WTC11 (cell line): ENCODE measurements around the gene BLID. TPM values are rescaled to one million over a fixed set of nuclear protein-coding genes. Genes with fewer than 3 reads are reported as not detected.
A peak's percentile ranks its signal among the peaks of the same experiment; 100 is the strongest.

ENCODE experiments used
- ATAC-seq: fragments of 200-7000 bp; cut with Tn5 transposase; 2 replicates; pipeline ENCODE4 v1.10.0; 2021; ENCODE audit warnings: mild to moderate bottlenecking, moderate library complexity
- CTCF ChIA-PET: fragments of 300-600 bp; sonication (Branson Sonifier 250); formaldehyde crosslinking; loops from one replicate; lab custom pipeline; 2021; ENCODE audit warnings: antibody characterized with exemption; lab: Charles Lee
- POLR2A ChIA-PET: fragments of 350-600 bp; sonication (Branson Sonifier 250); formaldehyde crosslinking; loops from one replicate; lab custom pipeline; 2021; ENCODE audit warnings: antibody characterized with exemption; lab: Charles Lee
- DNase-seq: peaks from one replicate; pipeline ENCODE4 v3.0.0; 2021; ENCODE audit warnings: low spot score
- H3K27ac Mint-ChIP-seq: 2 replicates; pipeline ENCODE4 v1.8.0; 2021; ENCODE audit warnings: mixed read lengths
- H3K27me3 Mint-ChIP-seq: 2 replicates; pipeline ENCODE4 v1.8.0; 2021; ENCODE audit warnings: low read depth, mild to moderate bottlenecking, moderate library complexity, mixed read lengths
- H3K36me3 Mint-ChIP-seq: 2 replicates; pipeline ENCODE4 v1.8.0; 2021; ENCODE audit warnings: mixed read lengths
- H3K4me1 Mint-ChIP-seq: 2 replicates; pipeline ENCODE4 v1.8.0; 2022; ENCODE audit warnings: mixed read lengths
- H3K4me3 Mint-ChIP-seq: 2 replicates; pipeline ENCODE4 v1.8.0; 2021; ENCODE audit warnings: mild to moderate bottlenecking, moderate library complexity, mixed read lengths
- H3K9me3 Mint-ChIP-seq: 2 replicates; pipeline ENCODE4 v1.8.0; 2021; ENCODE audit warnings: mixed read lengths
- FOXJ3 ChIP-seq: sonication (generic); formaldehyde crosslinking; IDR thresholded peaks from 2 replicates; pipeline ENCODE4 v1.9.0; 2021; ENCODE audit warnings: missing genetic modification reagents, mild to moderate bottlenecking, borderline replicate concordance
- FOXK1 ChIP-seq: sonication (generic); formaldehyde crosslinking; IDR thresholded peaks from 2 replicates; pipeline ENCODE4 v1.8.0; 2022; ENCODE audit warnings: mild to moderate bottlenecking, moderate library complexity, missing genetic modification reagents
- HMGA2 ChIP-seq: fragments of 250-450 bp; sonication (Bioruptor Pico); IDR thresholded peaks from 2 replicates; pipeline ENCODE4 v1.4.0; 2021; ENCODE audit warnings: mild to moderate bottlenecking, moderate library complexity
- JUN ChIP-seq: sonication (generic); formaldehyde crosslinking; IDR thresholded peaks from 2 replicates; pipeline ENCODE4 v1.8.0; 2023; ENCODE audit warnings: mild to moderate bottlenecking, missing genetic modification reagents
- ZBTB21 ChIP-seq: sonication (generic); formaldehyde crosslinking; IDR thresholded peaks from 2 replicates; pipeline ENCODE4 v1.8.1; 2023; ENCODE audit warnings: mild to moderate bottlenecking, missing genetic modification reagents, borderline replicate concordance
- ZNF219 ChIP-seq: sonication (generic); formaldehyde crosslinking; IDR thresholded peaks from 2 replicates; pipeline ENCODE4 v1.8.0; 2023; ENCODE audit warnings: missing genetic modification reagents, mild to moderate bottlenecking, borderline replicate concordance
- ZNF317 ChIP-seq: sonication (generic); formaldehyde crosslinking; IDR thresholded peaks from 2 replicates; pipeline ENCODE4 v1.8.1; 2023; ENCODE audit warnings: low read depth, mild to moderate bottlenecking, moderate library complexity, missing genetic modification reagents, borderline replicate concordance
- total RNA-seq: library from RNA; stranded (reverse); gene quantifications from 3 replicates; pipeline ENCODE4 v1.2.3, GENCODE V29; 2021
- TF ChIP-seq, protein P1 (sequence below): fragments of 200-600 bp; IDR thresholded peaks from 2 replicates; pipeline ENCODE4 v1.8.0; 2022; ENCODE audit warnings: antibody characterized with exemption
- TF ChIP-seq, protein P2 (sequence below): sonication (generic); formaldehyde crosslinking; IDR thresholded peaks from 2 replicates; pipeline ENCODE4 v1.8.0; 2022; ENCODE audit warnings: missing genetic modification reagents
- TF ChIP-seq, protein P3 (sequence below): sonication (generic); formaldehyde crosslinking; IDR thresholded peaks from 2 replicates; pipeline ENCODE4 v1.8.1; 2023; ENCODE audit warnings: mild to moderate bottlenecking, missing genetic modification reagents, moderate library complexity
- TF ChIP-seq, protein P4 (sequence below): sonication (generic); formaldehyde crosslinking; IDR thresholded peaks from 2 replicates; pipeline ENCODE4 v1.8.1; 2023; ENCODE audit warnings: mild to moderate bottlenecking, missing genetic modification reagents, moderate library complexity
- TF ChIP-seq, protein P5 (sequence below): fragments of 250-450 bp; sonication (Bioruptor Pico); IDR thresholded peaks from 2 replicates; pipeline ENCODE4 v1.9.0; 2021; ENCODE audit warnings: mild to moderate bottlenecking, borderline replicate concordance
- TF ChIP-seq, protein P6 (sequence below): sonication (generic); formaldehyde crosslinking; IDR thresholded peaks from 2 replicates; pipeline ENCODE4 v1.8.1; 2023; ENCODE audit warnings: mild to moderate bottlenecking, missing genetic modification reagents

The BLID gene
- total RNA-seq, 1 experiment from 2014 or later = not detected

DNA sequence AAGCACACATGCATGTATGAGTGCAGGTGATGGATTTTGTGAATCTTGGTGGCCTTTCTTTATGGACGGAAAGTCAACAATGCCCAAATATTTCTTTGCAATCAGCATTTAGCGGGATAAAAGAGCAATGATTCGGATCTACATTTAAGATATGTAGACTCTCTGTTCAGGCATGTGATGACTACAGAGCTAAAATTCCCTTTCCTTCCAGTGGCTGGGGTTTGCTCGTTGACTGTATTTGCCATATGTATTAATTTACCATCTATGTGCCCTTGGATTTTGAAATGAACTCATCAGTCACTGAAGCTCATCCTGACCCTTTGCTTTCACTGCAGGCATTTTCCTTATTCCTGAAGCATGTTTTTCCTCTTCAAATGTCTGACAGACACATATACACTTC lies 13.6 kb downstream of the BLID start (continued):
- no peak for TF ChIP-seq ZBTB21 (CRISPR knock-in tag)

DNA sequence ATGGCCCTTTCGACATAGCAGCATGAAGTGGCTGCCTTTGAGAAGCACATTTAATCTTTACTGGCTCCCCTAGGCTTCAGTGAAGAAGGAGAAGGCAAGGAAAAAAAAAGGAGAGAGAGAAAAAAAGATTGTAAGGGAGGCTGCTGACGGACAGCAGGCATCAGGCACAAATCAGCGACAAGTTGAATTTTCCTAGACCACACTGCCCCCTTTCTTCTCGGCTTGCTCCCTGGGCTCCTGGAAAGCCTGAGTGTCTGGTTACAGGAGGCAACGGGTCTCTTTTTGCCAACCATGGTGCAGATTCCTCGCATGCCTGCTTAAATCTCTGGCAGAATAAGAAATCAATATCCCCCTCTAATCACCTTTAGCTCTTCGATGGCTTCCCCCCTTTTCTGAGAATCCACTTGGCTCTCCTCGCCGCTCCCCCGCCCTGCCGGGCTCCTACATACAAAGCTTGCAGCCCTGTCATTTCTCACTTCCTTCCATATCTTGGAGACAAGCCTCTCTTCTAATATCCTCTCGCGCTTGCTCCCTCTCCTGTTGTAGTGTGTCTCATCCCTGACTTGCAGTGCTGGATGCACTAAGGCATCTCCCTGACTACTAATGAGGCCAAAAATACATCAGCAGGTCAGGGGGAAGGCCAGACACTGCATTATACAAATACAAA lies 14.3 kb downstream of the BLID start:
- no peak for TF ChIP-seq ZNF317 (CRISPR knock-in tag)
- TF ChIP-seq, protein P1, sequence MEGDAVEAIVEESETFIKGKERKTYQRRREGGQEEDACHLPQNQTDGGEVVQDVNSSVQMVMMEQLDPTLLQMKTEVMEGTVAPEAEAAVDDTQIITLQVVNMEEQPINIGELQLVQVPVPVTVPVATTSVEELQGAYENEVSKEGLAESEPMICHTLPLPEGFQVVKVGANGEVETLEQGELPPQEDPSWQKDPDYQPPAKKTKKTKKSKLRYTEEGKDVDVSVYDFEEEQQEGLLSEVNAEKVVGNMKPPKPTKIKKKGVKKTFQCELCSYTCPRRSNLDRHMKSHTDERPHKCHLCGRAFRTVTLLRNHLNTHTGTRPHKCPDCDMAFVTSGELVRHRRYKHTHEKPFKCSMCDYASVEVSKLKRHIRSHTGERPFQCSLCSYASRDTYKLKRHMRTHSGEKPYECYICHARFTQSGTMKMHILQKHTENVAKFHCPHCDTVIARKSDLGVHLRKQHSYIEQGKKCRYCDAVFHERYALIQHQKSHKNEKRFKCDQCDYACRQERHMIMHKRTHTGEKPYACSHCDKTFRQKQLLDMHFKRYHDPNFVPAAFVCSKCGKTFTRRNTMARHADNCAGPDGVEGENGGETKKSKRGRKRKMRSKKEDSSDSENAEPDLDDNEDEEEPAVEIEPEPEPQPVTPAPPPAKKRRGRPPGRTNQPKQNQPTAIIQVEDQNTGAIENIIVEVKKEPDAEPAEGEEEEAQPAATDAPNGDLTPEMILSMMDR = 0 out of 2 replicates have a peak, but pooled peaks have one; percentile 23

DNA sequence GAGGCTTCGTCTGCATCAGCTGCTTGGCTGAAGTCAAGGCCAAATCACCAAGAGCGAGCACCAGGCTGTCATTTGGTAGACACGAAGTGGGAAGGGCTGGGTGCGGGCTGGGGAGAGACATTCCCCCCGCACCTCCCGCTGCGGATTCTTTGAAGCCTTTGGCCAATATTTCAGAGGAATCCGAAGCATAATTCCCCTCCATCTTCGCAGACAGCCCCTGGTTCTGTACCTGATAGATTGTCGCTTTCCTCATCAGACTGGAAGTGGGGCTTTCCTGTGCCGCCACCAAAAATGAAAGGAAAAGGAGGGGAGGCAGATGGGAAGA lies 15.3 kb downstream of the BLID start:
- H3K9me3 Mint-ChIP-seq = no peaks in the 10 kb centered on the region
- CTCF ChIA-PET = interaction anchor here (0.5 to 6.0 kb wide), 24 partner anchors 12 to 478 kb away, joined by 3 to 99 read pairs (median 4); partner anchors contain the start of gene BLID
- DNase-seq = peak; percentile 21
- H3K4me3 Mint-ChIP-seq = no peak overlapping the region
- TF ChIP-seq, protein P2, sequence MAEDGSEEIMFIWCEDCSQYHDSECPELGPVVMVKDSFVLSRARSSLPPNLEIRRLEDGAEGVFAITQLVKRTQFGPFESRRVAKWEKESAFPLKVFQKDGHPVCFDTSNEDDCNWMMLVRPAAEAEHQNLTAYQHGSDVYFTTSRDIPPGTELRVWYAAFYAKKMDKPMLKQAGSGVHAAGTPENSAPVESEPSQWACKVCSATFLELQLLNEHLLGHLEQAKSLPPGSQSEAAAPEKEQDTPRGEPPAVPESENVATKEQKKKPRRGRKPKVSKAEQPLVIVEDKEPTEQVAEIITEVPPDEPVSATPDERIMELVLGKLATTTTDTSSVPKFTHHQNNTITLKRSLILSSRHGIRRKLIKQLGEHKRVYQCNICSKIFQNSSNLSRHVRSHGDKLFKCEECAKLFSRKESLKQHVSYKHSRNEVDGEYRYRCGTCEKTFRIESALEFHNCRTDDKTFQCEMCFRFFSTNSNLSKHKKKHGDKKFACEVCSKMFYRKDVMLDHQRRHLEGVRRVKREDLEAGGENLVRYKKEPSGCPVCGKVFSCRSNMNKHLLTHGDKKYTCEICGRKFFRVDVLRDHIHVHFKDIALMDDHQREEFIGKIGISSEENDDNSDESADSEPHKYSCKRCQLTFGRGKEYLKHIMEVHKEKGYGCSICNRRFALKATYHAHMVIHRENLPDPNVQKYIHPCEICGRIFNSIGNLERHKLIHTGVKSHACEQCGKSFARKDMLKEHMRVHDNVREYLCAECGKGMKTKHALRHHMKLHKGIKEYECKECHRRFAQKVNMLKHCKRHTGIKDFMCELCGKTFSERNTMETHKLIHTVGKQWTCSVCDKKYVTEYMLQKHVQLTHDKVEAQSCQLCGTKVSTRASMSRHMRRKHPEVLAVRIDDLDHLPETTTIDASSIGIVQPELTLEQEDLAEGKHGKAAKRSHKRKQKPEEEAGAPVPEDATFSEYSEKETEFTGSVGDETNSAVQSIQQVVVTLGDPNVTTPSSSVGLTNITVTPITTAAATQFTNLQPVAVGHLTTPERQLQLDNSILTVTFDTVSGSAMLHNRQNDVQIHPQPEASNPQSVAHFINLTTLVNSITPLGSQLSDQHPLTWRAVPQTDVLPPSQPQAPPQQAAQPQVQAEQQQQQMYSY = no peak
- TF ChIP-seq FOXJ3 (CRISPR knock-in tag) (no peak), JUN (CRISPR knock-in tag) (no peak)
- TF ChIP-seq, protein P3, sequence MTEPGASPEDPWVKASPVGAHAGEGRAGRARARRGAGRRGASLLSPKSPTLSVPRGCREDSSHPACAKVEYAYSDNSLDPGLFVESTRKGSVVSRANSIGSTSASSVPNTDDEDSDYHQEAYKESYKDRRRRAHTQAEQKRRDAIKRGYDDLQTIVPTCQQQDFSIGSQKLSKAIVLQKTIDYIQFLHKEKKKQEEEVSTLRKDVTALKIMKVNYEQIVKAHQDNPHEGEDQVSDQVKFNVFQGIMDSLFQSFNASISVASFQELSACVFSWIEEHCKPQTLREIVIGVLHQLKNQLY (CRISPR knock-in tag) = no peak
- TF ChIP-seq, protein P4, sequence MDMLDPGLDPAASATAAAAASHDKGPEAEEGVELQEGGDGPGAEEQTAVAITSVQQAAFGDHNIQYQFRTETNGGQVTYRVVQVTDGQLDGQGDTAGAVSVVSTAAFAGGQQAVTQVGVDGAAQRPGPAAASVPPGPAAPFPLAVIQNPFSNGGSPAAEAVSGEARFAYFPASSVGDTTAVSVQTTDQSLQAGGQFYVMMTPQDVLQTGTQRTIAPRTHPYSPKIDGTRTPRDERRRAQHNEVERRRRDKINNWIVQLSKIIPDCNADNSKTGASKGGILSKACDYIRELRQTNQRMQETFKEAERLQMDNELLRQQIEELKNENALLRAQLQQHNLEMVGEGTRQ = no peak
- no peak overlapping the region for H3K27ac Mint-ChIP-seq
- POLR2A ChIA-PET = interaction anchor here (0.6 kb wide), 2 partner anchors 19 to 490 kb away, joined by 3 to 6 read pairs; no protein-coding TSS in a partner anchor
- H3K36me3 Mint-ChIP-seq = no peaks in the 10 kb centered on the region
- peaks cover 41% of the 10 kb centered on the region for H3K4me1 Mint-ChIP-seq
- H3K27me3 Mint-ChIP-seq = peaks cover 21% of the 10 kb centered on the region
- ATAC-seq = peak; percentile 9; the same call in 1 of the 2 replicates

More for the DNA sequence above, 14.3 kb downstream of the BLID start:
- Mint-ChIP-seq H3K4me3 (no peak overlapping the region), H3K27ac (no peak overlapping the region), H3K27me3 (peaks cover 21% of the 10 kb centered on the region), H3K9me3 (no peaks in the 10 kb centered on the region), H3K36me3 (no peaks in the 10 kb centered on the region), H3K4me1 (peaks cover 36% of the 10 kb centered on the region)
- CTCF ChIA-PET = interaction anchor here (0.6 to 6.0 kb wide), 29 partner anchors 8 to 674 kb away, joined by 3 to 99 read pairs (median 4); partner anchors contain the start of gene BLID
- POLR2A ChIA-PET = interaction anchor here (0.6 to 1.1 kb wide), 5 partner anchors 23 to 491 kb away, joined by 3 to 5 read pairs (median 3); no protein-coding TSS in a partner anchor
- peak; percentile 60 for DNase-seq
- ATAC-seq = peak; percentile 80

DNA sequence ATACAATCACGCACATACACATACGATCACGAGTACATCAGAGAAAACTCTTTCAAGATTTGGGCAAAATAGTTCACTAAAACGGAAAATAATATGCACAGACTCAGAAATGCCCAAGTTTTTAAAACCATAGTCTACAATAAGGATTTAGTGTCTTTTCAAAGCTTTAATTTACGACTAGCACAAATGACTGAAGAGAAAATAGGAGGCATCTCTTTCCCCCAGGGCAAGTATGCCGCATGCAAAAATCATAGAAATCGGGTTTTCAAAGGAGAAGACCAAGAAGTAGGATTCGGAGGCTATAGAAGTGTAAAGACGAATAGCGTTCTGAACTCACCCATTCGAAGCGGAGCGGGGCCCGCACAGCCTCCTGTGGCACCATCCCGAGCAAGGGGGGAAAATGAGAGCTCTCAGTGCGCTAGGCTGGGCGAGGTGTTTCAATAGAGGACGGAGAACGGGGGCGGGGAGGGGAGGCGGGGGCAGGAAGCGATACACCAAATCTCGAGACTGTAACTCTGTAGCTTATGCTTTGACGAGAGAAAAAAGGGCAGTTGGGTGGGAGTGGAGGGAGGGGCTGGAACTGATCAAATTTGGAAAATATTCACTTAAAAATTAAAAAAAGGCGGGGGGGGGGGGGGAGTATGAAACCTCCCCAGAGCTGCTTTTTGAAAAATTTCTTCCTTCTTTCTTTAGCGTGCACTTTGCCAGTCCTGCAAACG lies 15.8 kb downstream of the BLID start:
- peak; percentile 61 for ATAC-seq
- Mint-ChIP-seq H3K4me1 (peaks cover 40% of the 10 kb centered on the region), H3K27ac (no peak overlapping the region), H3K27me3 (peaks cover 21% of the 10 kb centered on the region), H3K9me3 (no peaks in the 10 kb centered on the region), H3K36me3 (no peaks in the 10 kb centered on the region), H3K4me3 (no peak overlapping the region; the same call in 1 of the 2 replicates)
- ChIA-PET POLR2A (interaction anchor here (0.6 kb wide), 2 partner anchors 19 to 443 kb away, joined by 3 to 6 read pairs; no protein-coding TSS in a partner anchor), CTCF (interaction anchor here (0.5 to 6.0 kb wide), 17 partner anchors 8 to 446 kb away, joined by 3 to 99 read pairs (median 5); no protein-coding TSS in a partner anchor)
- DNase-seq = peak; percentile 54
- TF ChIP-seq, protein P5, sequence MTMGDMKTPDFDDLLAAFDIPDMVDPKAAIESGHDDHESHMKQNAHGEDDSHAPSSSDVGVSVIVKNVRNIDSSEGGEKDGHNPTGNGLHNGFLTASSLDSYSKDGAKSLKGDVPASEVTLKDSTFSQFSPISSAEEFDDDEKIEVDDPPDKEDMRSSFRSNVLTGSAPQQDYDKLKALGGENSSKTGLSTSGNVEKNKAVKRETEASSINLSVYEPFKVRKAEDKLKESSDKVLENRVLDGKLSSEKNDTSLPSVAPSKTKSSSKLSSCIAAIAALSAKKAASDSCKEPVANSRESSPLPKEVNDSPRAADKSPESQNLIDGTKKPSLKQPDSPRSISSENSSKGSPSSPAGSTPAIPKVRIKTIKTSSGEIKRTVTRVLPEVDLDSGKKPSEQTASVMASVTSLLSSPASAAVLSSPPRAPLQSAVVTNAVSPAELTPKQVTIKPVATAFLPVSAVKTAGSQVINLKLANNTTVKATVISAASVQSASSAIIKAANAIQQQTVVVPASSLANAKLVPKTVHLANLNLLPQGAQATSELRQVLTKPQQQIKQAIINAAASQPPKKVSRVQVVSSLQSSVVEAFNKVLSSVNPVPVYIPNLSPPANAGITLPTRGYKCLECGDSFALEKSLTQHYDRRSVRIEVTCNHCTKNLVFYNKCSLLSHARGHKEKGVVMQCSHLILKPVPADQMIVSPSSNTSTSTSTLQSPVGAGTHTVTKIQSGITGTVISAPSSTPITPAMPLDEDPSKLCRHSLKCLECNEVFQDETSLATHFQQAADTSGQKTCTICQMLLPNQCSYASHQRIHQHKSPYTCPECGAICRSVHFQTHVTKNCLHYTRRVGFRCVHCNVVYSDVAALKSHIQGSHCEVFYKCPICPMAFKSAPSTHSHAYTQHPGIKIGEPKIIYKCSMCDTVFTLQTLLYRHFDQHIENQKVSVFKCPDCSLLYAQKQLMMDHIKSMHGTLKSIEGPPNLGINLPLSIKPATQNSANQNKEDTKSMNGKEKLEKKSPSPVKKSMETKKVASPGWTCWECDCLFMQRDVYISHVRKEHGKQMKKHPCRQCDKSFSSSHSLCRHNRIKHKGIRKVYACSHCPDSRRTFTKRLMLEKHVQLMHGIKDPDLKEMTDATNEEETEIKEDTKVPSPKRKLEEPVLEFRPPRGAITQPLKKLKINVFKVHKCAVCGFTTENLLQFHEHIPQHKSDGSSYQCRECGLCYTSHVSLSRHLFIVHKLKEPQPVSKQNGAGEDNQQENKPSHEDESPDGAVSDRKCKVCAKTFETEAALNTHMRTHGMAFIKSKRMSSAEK = no peak
- no peak for TF ChIP-seq ZNF219 (CRISPR knock-in tag)
- TF ChIP-seq HMGA2 (CRISPR knock-in tag) = no peak
- TF ChIP-seq, protein P6, sequence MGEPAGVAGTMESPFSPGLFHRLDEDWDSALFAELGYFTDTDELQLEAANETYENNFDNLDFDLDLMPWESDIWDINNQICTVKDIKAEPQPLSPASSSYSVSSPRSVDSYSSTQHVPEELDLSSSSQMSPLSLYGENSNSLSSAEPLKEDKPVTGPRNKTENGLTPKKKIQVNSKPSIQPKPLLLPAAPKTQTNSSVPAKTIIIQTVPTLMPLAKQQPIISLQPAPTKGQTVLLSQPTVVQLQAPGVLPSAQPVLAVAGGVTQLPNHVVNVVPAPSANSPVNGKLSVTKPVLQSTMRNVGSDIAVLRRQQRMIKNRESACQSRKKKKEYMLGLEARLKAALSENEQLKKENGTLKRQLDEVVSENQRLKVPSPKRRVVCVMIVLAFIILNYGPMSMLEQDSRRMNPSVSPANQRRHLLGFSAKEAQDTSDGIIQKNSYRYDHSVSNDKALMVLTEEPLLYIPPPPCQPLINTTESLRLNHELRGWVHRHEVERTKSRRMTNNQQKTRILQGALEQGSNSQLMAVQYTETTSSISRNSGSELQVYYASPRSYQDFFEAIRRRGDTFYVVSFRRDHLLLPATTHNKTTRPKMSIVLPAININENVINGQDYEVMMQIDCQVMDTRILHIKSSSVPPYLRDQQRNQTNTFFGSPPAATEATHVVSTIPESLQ (CRISPR knock-in tag) = no peak
- no peak for TF ChIP-seq FOXK1
